Measurements from ENCODE around the gene MVK. TPM values are rescaled to one million over a fixed set of nuclear protein-coding genes. Genes with fewer than 3 reads are reported as not detected.
A peak's percentile ranks its signal among the peaks of the same experiment; 100 is the strongest.

The MVK gene
- total and polyA plus RNA-seq, 2 experiments from 2014 or later, result 18.3 to 34.3 TPM

- Histone ChIP-seq H3K9me2 (replicated peaks; ENCODE audit: insufficient read depth) (no peaks in the 10 kb centered on the region), H3K4me2 (no peak overlapping the region), H3K9me3 (ENCODE audit: low read depth) (no peaks in the 10 kb centered on the region), H3K36me3 (replicated peaks; ENCODE audit: insufficient read depth, low read depth) (no peaks in the 10 kb centered on the region), H3K4me3 (no peak overlapping the region), H3K4me1 (ENCODE audit: insufficient read depth) (peaks cover 3% of the 10 kb centered on the region), H3K27me3 (no peaks in the 10 kb centered on the region), H3K79me2 (no peaks in the 10 kb centered on the region), H2AFZ (no peak overlapping the region), H4K20me1 (ENCODE audit: insufficient read depth, poor library complexity, severe bottlenecking) (no peaks in the 10 kb centered on the region), H3K27ac (no peak overlapping the region)
- no peak for TF ChIP-seq EZH2phosphoT487 (IDR thresholded peaks at IDR 0.05; ENCODE audit: low read depth, severe bottlenecking, unreplicated experiment)
- TF ChIP-seq EZH2 (IDR thresholded peaks at IDR 0.05; ENCODE audit: borderline replicate concordance), result no peak
- TF ChIP-seq, protein P1, sequence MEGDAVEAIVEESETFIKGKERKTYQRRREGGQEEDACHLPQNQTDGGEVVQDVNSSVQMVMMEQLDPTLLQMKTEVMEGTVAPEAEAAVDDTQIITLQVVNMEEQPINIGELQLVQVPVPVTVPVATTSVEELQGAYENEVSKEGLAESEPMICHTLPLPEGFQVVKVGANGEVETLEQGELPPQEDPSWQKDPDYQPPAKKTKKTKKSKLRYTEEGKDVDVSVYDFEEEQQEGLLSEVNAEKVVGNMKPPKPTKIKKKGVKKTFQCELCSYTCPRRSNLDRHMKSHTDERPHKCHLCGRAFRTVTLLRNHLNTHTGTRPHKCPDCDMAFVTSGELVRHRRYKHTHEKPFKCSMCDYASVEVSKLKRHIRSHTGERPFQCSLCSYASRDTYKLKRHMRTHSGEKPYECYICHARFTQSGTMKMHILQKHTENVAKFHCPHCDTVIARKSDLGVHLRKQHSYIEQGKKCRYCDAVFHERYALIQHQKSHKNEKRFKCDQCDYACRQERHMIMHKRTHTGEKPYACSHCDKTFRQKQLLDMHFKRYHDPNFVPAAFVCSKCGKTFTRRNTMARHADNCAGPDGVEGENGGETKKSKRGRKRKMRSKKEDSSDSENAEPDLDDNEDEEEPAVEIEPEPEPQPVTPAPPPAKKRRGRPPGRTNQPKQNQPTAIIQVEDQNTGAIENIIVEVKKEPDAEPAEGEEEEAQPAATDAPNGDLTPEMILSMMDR (IDR thresholded peaks at IDR 0.05; ENCODE audit: poor library complexity), result no peak
- no peak for DNase-seq (ENCODE audit: low spot score)
- WGBS (ENCODE audit: low lambda C conversion rate, missing lambda C conversion rate), result 87% methylated on average over 8 of the region's 8 CpGs
Measured at GRCh38 chr12:109527489-109528123, 46.0 kb upstream of the MVK start.

GRCh38 chr12:109529691-109530640, 43.6 kb upstream of the MVK start:
- no peak for DNase-seq (ENCODE audit: low spot score)
- no peaks in the 10 kb centered on the region for H3K79me2 ChIP-seq
- H2AFZ ChIP-seq, result no peak overlapping the region
- H3K27ac ChIP-seq, result peak overlapping the region; percentile 33
- H3K9me2 ChIP-seq (replicated peaks; ENCODE audit: insufficient read depth), result no peaks in the 10 kb centered on the region
- no peaks in the 10 kb centered on the region for H3K36me3 ChIP-seq (replicated peaks; ENCODE audit: insufficient read depth, low read depth)
- TF ChIP-seq, protein P1 (IDR thresholded peaks at IDR 0.05; ENCODE audit: poor library complexity), result no peak
- no peak for TF ChIP-seq EZH2phosphoT487 (IDR thresholded peaks at IDR 0.05; ENCODE audit: low read depth, severe bottlenecking, unreplicated experiment)
- TF ChIP-seq EZH2 (IDR thresholded peaks at IDR 0.05; ENCODE audit: borderline replicate concordance), result no peak
- H3K4me2 ChIP-seq, result no peak overlapping the region
- 54% methylated on average over 19 of the region's 19 CpGs for WGBS (ENCODE audit: low lambda C conversion rate, missing lambda C conversion rate)
- no peaks in the 10 kb centered on the region for H3K9me3 ChIP-seq (ENCODE audit: low read depth)
- H4K20me1 ChIP-seq (ENCODE audit: insufficient read depth, poor library complexity, severe bottlenecking), result no peaks in the 10 kb centered on the region
- H3K4me1 ChIP-seq (ENCODE audit: insufficient read depth), result peaks cover 3% of the 10 kb centered on the region
- H3K4me3 ChIP-seq, result no peak overlapping the region
- H3K27me3 ChIP-seq, result no peaks in the 10 kb centered on the region

DNA sequence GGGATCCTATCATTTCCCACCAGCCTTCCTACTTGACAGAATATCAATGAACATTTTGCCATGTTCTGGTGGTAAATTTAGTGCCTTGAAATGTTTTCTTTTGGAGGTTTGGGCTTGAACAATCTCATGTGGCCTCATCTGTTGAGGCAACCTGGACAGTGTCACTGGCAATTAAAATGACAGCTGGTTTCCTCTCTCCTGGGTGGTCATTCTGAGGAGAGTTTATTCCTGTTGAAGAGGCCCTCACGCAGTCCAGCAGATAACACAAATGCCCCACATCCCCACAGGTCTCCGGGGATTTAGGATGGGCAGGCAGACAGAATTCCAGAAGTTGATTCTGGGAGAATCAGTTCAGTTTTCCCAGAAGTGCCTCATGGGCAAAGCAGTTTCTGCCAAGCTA, 42.2 kb upstream of the MVK start:
- Histone ChIP-seq H3K36me3 (replicated peaks; ENCODE audit: insufficient read depth, low read depth) (no peaks in the 10 kb centered on the region), H3K4me3 (no peak overlapping the region), H3K9me3 (ENCODE audit: low read depth) (no peaks in the 10 kb centered on the region), H3K9me2 (replicated peaks; ENCODE audit: insufficient read depth) (no peaks in the 10 kb centered on the region), H2AFZ (no peak overlapping the region), H3K27ac (peak overlapping the region; percentile 33), H4K20me1 (ENCODE audit: insufficient read depth, poor library complexity, severe bottlenecking) (no peaks in the 10 kb centered on the region), H3K79me2 (no peaks in the 10 kb centered on the region), H3K4me2 (no peak overlapping the region), H3K4me1 (ENCODE audit: insufficient read depth) (peaks cover 3% of the 10 kb centered on the region), H3K27me3 (no peaks in the 10 kb centered on the region)
- WGBS (ENCODE audit: low lambda C conversion rate, missing lambda C conversion rate), result 32% methylated on average over 2 of the region's 2 CpGs
- TF ChIP-seq EZH2phosphoT487 (IDR thresholded peaks at IDR 0.05; ENCODE audit: low read depth, severe bottlenecking, unreplicated experiment) (no peak), EZH2 (IDR thresholded peaks at IDR 0.05; ENCODE audit: borderline replicate concordance) (no peak)
- TF ChIP-seq, protein P1 (IDR thresholded peaks at IDR 0.05; ENCODE audit: poor library complexity), result no peak
- no peak for DNase-seq (ENCODE audit: low spot score)
